ENCODE results near the gene CUTA.
A peak's percentile ranks its signal among the peaks of the same experiment; 100 is the strongest.

Gene CUTA

DNA sequence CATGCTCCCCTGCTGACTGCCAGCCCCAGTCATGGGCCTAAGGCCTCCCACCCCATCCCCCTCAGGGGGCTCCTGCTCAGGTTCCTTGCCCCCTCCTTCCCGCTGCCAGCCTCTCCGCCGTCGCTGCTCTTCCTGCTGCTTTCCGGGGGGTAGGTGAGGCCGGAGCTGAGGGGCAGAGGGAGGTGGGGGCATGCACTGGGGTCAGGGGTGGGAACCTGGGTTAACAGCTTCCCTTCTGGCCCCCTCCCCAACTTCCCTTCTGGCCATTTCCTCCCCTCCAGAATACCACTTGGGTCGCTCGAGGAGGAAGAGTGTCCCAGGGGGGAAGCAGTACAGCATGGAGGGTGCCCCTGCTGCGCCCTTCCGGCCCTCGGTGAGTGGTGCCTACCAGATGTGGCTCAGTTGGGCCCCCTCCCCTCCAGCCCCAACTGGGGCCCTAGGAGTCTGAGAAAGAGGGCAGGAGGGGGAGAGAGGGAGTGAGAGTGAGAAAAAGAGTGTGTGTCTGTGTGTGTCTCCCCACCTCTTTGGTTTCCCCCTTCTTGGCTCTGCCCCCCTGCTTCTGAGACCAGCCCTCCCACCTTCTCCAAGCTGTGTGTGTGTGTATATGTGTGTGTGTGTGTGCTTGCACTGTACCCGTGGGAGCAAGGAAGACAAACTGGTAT lies 14.1 kb upstream of the CUTA start:
- DNase-seq = no peak
- TF ChIP-seq POLR2A (IDR thresholded peaks at IDR 0.05; ENCODE audit: low read length) (no peak), GATA1 (IDR thresholded peaks at IDR 0.05; ENCODE audit: low read depth, low read length) (no peak)

- peak; percentile 75 to 80 for DNase-seq
- TF ChIP-seq GATA1 (IDR thresholded peaks at IDR 0.05; ENCODE audit: low read depth, low read length) (no peak), POLR2A (IDR thresholded peaks at IDR 0.05; ENCODE audit: low read length) (no peak)
These were observed 13.3 kb upstream of the CUTA start for GRCh38 chr6:33430991-33431879.

DNA sequence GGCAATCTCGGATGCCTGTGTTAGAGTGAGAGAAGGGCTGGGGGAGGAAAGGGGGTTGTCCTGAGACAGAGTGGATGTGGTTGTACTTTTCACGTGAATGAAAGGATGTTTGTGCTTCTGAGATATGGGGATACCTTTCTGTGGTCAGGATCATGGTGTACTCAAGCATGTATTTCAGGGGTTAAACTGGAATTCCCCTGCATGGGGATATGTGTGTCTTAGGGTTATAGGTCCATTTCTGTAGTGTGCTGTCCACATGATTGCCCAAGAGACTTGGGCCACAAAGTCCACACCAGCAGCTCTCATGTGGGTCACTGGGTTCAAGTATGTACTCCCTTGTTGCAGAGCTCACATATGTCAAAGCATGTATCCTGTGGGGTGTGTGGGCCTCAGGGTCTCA lies 12.4 kb upstream of the CUTA start:
- no peak for DNase-seq
- TF ChIP-seq GATA1 (IDR thresholded peaks at IDR 0.05; ENCODE audit: low read depth, low read length) = no peak
- TF ChIP-seq POLR2A (IDR thresholded peaks at IDR 0.05; ENCODE audit: low read length) = no peak

GRCh38 chr6:33429750-33430052 lies 11.8 kb upstream of the CUTA start:
- DNase-seq = no peak
- TF ChIP-seq POLR2A (IDR thresholded peaks at IDR 0.05; ENCODE audit: low read length) = no peak
- TF ChIP-seq GATA1 (IDR thresholded peaks at IDR 0.05; ENCODE audit: low read depth, low read length) = no peak

- no peak for TF ChIP-seq POLR2A (IDR thresholded peaks at IDR 0.05; ENCODE audit: low read length)
- TF ChIP-seq GATA1 (IDR thresholded peaks at IDR 0.05; ENCODE audit: low read depth, low read length) = no peak
- no peak for DNase-seq
These were observed 11.3 kb upstream of the CUTA start for GRCh38 chr6:33428966-33429749.

DNA sequence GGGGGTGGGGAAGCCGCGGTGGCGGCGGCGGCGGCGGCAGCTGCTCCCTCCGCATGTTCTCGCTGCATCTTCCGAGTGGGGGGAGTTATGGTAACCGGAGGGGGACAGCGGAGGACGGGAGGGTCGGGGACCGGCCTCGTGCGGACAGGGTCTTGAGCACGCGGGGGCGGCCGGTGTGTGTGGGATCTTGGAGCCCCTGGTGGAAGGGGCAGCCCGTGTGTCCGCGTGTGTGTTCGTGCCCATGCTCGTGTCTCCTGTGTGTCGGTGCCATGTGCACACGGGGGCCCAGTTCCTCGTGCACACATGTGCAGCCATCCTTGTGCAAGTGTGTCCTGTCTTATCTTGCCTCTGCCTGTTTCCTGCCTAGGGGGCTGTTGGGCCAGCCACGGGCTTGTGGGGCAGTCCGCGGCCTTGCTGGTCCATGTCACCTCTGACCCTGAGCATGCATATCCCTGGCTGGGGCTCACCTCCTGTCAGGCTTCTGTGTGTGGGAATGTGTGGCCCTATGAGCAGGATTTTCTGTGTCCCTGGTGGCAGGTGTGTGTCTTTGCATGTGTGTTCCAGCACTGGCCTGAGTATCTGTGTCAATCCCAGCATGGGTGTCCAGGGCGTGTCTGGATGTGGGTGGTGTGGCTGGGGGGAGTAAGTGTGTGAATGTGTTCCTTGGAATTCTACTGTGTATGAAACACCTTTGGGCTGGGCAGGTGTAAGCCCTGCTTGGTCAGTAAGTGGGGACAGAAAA lies 10.5 kb upstream of the CUTA start:
- DNase-seq = peak; percentile 67 to 85
- TF ChIP-seq GATA1 (IDR thresholded peaks at IDR 0.05; ENCODE audit: low read depth, low read length) (no peak), POLR2A (IDR thresholded peaks at IDR 0.05; ENCODE audit: low read length) (no peak)

DNA sequence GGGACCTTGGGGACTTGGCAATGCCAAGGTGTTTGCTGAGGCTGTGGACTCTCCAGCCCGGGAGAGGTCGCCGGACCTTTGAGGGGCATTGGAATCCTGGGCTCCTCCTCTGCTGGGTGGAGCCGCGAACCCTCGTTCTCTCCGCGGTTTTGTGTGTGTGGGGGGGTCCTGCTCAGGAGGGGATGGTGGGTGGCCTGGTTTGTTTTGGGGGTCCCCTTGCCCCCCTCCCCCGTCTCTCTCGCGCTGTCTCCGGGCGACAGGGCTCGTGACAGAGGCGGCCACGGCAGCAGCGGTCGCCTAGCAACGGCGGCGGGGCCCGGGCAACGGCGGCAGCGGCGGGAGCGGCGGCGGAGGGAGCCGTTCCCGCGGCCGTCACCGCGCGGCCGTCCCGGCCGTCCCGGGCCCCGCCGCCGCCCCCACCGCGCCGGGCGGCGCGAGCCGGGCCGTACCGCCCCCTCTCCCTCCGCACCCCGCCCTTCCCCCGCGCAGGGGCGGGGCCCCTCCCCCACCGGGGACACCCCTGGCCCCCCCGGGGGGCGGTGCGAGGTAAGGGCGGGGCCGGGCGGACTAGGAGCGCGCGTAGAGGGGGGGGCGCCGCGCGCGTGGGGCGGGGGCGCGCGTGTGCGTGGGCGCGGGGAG lies 9.8 kb upstream of the CUTA start:
- DNase-seq = peak; percentile 74 to 84
- TF ChIP-seq GATA1 (IDR thresholded peaks at IDR 0.05; ENCODE audit: low read depth, low read length) (no peak), POLR2A (IDR thresholded peaks at IDR 0.05; ENCODE audit: low read length) (peak; percentile 19)

- TF ChIP-seq GATA1 (IDR thresholded peaks at IDR 0.05; ENCODE audit: low read depth, low read length) (no peak), POLR2A (IDR thresholded peaks at IDR 0.05; ENCODE audit: low read length) (no peak)
- peak; percentile 42 to 46 for DNase-seq
These were observed 8.9 kb upstream of the CUTA start for GRCh38 chr6:33426590-33427511.

GRCh38 chr6:33425668-33426577 lies 8.0 kb upstream of the CUTA start:
- TF ChIP-seq GATA1 (IDR thresholded peaks at IDR 0.05; ENCODE audit: low read depth, low read length) (no peak), POLR2A (IDR thresholded peaks at IDR 0.05; ENCODE audit: low read length) (peak; percentile 47)
- peak; percentile 91 to 93 for DNase-seq

DNA sequence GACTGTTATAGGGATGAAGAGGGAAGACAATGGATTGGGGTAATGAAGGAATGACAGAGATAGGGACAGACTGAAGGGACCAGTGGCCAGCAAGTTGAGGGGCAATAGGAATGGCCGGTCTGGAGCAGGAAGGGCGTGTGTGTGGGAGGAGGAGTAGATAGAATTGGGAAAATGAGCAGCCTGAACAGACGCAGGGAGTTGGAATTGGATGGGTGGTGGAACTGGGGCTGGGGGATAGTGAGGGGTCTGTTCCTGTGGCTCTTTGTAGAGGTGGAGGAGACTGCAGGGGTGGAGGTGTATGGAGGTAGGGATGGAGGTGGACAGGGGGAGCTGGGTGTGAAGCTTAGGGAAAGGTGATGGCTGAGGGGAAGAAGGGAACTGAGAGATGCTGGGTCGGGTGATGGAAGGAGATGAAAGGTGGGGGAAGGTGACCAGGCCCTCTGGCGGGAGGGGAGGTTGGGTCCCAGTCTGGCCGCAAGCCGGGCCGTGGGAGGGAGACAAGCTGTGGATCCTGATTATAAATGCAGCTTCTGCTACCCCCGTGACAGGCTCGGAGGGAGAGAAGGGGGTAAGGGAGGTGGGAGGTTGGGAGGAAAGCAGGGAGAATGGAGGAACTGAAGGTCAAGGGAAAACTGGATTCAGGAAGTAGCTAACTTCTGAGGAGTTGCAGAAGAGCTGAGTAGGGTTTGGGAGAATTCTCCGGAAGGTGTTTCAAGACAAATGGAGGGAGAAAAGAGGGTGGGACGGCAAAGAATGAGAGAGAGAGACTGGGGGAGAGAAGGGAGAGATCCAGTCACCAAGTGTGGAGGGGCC lies 7.2 kb upstream of the CUTA start:
- DNase-seq = peak; percentile 68 to 69

More for the DNA sequence above, 7.2 kb upstream of the CUTA start:
- TF ChIP-seq POLR2A (IDR thresholded peaks at IDR 0.05; ENCODE audit: low read length) (peak; percentile 62), GATA1 (IDR thresholded peaks at IDR 0.05; ENCODE audit: low read depth, low read length) (no peak)

All from erythroblast (primary cell).